WERI-Rb-1 (cell line): ENCODE data around the gene ANKRD63.

Experiments
- DNase-seq: peaks from one replicate; pipeline ENCODE4 v3.0.0-alpha.2; 2020
- H3K27ac ChIP-seq: fragments of 250-450 bp; sonication (Bioruptor Pico); 2 replicates; pipeline ENCODE4 v1.5.1; 2020; ENCODE audit warnings: mild to moderate bottlenecking, moderate library complexity
- H3K27me3 ChIP-seq: fragments of 250-450 bp; sonication (Bioruptor Pico); 2 replicates; pipeline ENCODE4 v1.5.1; 2021; ENCODE audit warnings: mild to moderate bottlenecking, low read depth, moderate library complexity; ENCODE audit not compliant: insufficient read depth, severe bottlenecking
- H3K36me3 ChIP-seq: fragments of 250-450 bp; sonication (Bioruptor Pico); 2 replicates; pipeline ENCODE4 v1.5.1; 2020; ENCODE audit warnings: mild to moderate bottlenecking, moderate library complexity
- H3K4me3 ChIP-seq: 2 replicates; pipeline ENCODE4 v1.5.1; 2011; ENCODE audit warnings: low read depth, mild to moderate bottlenecking, control low read depth, low read length
- H3K9me3 ChIP-seq: fragments of 250-450 bp; sonication (Bioruptor Pico); 2 replicates; pipeline ENCODE4 v1.5.1; 2021; ENCODE audit warnings: mild to moderate bottlenecking, moderate library complexity; ENCODE audit not compliant: severe bottlenecking
- CTCF ChIP-seq: IDR thresholded peaks from 2 replicates; pipeline ENCODE4 v1.5.1; 2011; ENCODE audit warnings: low read depth, mild to moderate bottlenecking, control low read depth, inconsistent platforms, low read length

ANKRD63 gene

GRCh38 chr15:40252141-40252437 lies 30.8 kb downstream of the ANKRD63 start:
- Histone ChIP-seq H3K27ac (no peak overlapping the region), H3K4me3 (no peak overlapping the region), H3K9me3 (no peaks in the 10 kb centered on the region), H3K27me3 (no peaks in the 10 kb centered on the region), H3K36me3 (no peaks in the 10 kb centered on the region)
- DNase-seq = no peak
- no peak for TF ChIP-seq CTCF

GRCh38 chr15:40251486-40252140 lies 31.3 kb downstream of the ANKRD63 start:
- Histone ChIP-seq H3K4me3 (no peak overlapping the region), H3K27me3 (no peaks in the 10 kb centered on the region), H3K9me3 (no peaks in the 10 kb centered on the region), H3K36me3 (no peaks in the 10 kb centered on the region), H3K27ac (no peak overlapping the region)
- no peak for TF ChIP-seq CTCF
- DNase-seq = no peak

GRCh38 chr15:40250771-40251483 lies 31.9 kb downstream of the ANKRD63 start:
- TF ChIP-seq CTCF = no peak; the same call in 1 of the 2 replicates
- Histone ChIP-seq H3K36me3 (no peaks in the 10 kb centered on the region), H3K27ac (no peak overlapping the region), H3K27me3 (no peaks in the 10 kb centered on the region), H3K9me3 (no peaks in the 10 kb centered on the region), H3K4me3 (no peak overlapping the region)
- DNase-seq = no peak

DNA sequence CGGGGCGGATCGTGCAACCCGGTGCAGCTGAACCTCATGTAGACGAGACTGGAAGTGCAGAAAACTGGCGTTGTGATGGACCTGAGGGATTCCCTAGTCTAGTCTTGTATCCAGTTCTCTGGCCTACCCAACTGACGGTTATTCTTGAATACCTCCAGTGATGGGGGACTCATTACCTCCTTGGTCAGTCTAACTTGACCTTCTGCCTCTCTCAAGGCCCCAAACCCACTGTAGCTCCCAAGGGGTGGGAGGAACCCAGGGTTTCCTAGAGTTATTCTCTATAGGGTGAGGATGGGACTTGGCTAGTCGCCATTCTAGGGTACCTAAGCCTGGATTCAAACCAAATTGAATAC lies 32.6 kb downstream of the ANKRD63 start:
- Histone ChIP-seq H3K27ac (no peak overlapping the region), H3K27me3 (no peaks in the 10 kb centered on the region), H3K36me3 (no peaks in the 10 kb centered on the region), H3K4me3 (no peak overlapping the region), H3K9me3 (no peaks in the 10 kb centered on the region)
- no peak for TF ChIP-seq CTCF
- DNase-seq = no peak

DNA sequence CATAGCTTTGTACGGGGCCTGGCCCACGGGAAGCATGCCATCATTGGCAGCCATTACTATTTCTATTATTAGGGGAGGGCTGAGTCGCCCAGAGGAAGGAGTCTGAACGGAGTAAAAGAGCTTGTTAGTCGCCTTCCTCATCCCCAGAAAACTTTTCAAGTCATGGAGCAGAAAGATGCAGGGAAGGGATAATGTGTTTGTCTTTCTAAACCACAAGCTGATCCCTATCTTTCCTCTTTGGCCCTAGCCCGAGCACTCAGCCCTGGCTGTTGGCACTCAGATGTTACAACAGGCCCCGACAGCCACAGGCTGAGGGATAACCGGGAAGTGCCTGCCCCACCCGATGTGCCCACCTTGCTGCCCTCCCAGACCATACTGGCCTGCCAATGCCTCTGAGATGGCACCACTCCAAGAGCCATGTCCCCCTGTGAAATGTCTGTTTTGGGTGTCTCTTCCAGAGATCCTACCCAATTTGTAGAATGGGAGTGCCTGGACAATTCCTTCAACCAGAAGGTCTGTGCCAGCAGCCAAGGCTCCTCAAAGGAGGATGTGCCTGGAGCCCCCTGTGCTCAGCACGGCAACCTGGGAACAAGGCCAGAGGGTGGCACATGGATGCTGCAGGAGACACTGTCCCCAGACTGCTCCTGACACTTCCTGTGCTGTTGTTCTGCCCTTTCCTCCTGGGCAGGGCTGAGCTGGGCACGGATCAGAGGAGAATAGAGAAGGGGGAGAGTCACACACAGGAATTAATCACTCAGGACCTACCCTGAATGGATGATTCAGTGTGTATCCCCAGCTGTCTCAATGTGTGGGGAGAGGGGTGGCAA lies 33.2 kb downstream of the ANKRD63 start:
- Histone ChIP-seq H3K9me3 (no peaks in the 10 kb centered on the region), H3K4me3 (no peak overlapping the region), H3K27ac (no peak overlapping the region), H3K36me3 (no peaks in the 10 kb centered on the region), H3K27me3 (no peaks in the 10 kb centered on the region)
- no peak for TF ChIP-seq CTCF
- DNase-seq = no peak
